Endothelial cell of umbilical vein (primary cell): ENCODE data around the gene GABBR2. TPM values are rescaled to one million over a fixed set of nuclear protein-coding genes. Genes with fewer than 3 reads are reported as not detected.

Source experiments
- BruUV-seq: library from RNA; stranded (reverse); fragments of 400-500 nt; replicated peaks from 2 replicates; lab custom pipeline; 2021; lab: Mats Ljungman, UMichigan
- CTCF ChIA-PET: fragments of 300-600, 350-600 bp; sonication (Branson Sonifier 250); formaldehyde crosslinking; loops from one replicate; lab custom pipeline; 2021; ENCODE audit warnings: antibody characterized with exemption, inconsistent platforms; lab: Charles Lee
- POLR2A ChIA-PET: fragments of 300-600, 350-600 bp; sonication (Branson Sonifier 250); formaldehyde crosslinking; loops from one replicate; lab custom pipeline; 2021; ENCODE audit warnings: antibody characterized with exemption, inconsistent platforms; lab: Charles Lee
- DNase-seq: peaks from one replicate; pipeline ENCODE4 v3.0.0-alpha.2; 2011; ENCODE audit warnings: low read depth, low spot score
- FAIRE-seq: peaks from 2 replicates; lab custom pipeline; 2011; peaks lifted over from hg19 to GRCh38; lab: Jason Lieb, UNC
- H2AFZ ChIP-seq: 2 replicates; pipeline ENCODE4 v1.6.0; 2012; ENCODE audit warnings: low read depth, low read length, control low read depth, inconsistent platforms
- H3K27ac ChIP-seq: 2 replicates; pipeline ENCODE4 v1.5.1; 2011; ENCODE audit warnings: low read depth, mild to moderate bottlenecking, control low read depth, low read length, moderate library complexity; ENCODE audit not compliant: insufficient read depth
- H3K27me3 ChIP-seq, 2 experiments: 2 replicates each; pipeline versions ENCODE4 v1.6.0 to v1.6.1; 2011; ENCODE audit warnings: low read length in 2 of 2, mixed read lengths in 1 of 2; ENCODE audit not compliant: control insufficient read depth in 2 of 2, insufficient read depth in 2 of 2
- H3K36me3 ChIP-seq, 2 experiments: 2 replicates in 1 of 2; 3 replicates in 1 of 2; pipeline ENCODE4 v1.5.1; 2011; ENCODE audit warnings: low read length in 2 of 2, mild to moderate bottlenecking in 1 of 2, moderate library complexity in 1 of 2; ENCODE audit not compliant: control insufficient read depth in 2 of 2, insufficient read depth in 2 of 2; ENCODE audit errors: extremely low read depth in 1 of 2
- H3K4me1 ChIP-seq: 3 replicates; pipeline ENCODE4 v1.5.1; 2011; ENCODE audit warnings: mild to moderate bottlenecking, low read length; ENCODE audit not compliant: control insufficient read depth, insufficient read depth; ENCODE audit errors: extremely low read depth
- H3K4me2 ChIP-seq: 2 replicates; pipeline ENCODE4 v1.6.1; 2011; ENCODE audit warnings: low read length, control low read depth, mixed read lengths; ENCODE audit not compliant: insufficient read depth
- H3K4me3 ChIP-seq, 3 experiments: fragments of 200-600 bp in 1 of 3; sonication (generic), shearing (Covaris generic) in 1 of 3; replicated peaks in 1 of 3; 2 replicates each; pipeline ENCODE4 v1.5.1; 2011 to 2016; ENCODE audit warnings: control low read depth in 3 of 3, low read length in 3 of 3, mild to moderate bottlenecking in 2 of 3, inconsistent platforms in 1 of 3, low read depth in 1 of 3, moderate library complexity in 1 of 3; ENCODE audit not compliant: insufficient read depth in 1 of 3
- H3K79me2 ChIP-seq: 2 replicates; pipeline ENCODE4 v1.6.0; 2012; ENCODE audit warnings: low read length, inconsistent platforms; ENCODE audit not compliant: control insufficient read depth, insufficient read depth
- H3K9ac ChIP-seq: replicated peaks from 2 replicates; pipeline ENCODE3; 2011; ENCODE audit warnings: low read length, control low read depth; ENCODE audit not compliant: insufficient read depth; ENCODE audit errors: extremely low read depth
- H3K9me1 ChIP-seq: replicated peaks from 3 replicates; pipeline ENCODE4 v1.6.0; 2011; ENCODE audit warnings: mild to moderate bottlenecking, low read length; ENCODE audit not compliant: control insufficient read depth, insufficient read depth; ENCODE audit errors: extremely low read depth
- H3K9me3 ChIP-seq: replicated peaks from 2 replicates; pipeline ENCODE4 v1.5.1; 2012; ENCODE audit warnings: low read length, inconsistent platforms; ENCODE audit not compliant: control insufficient read depth, insufficient read depth
- H4K20me1 ChIP-seq: replicated peaks from 2 replicates; pipeline ENCODE3; 2011; ENCODE audit warnings: mild to moderate bottlenecking, low read length; ENCODE audit not compliant: control insufficient read depth, insufficient read depth; ENCODE audit errors: extremely low read depth
- EZH2 ChIP-seq: IDR thresholded peaks from 2 replicates; pipeline ENCODE4 v1.6.1; 2012; ENCODE audit warnings: borderline replicate concordance, low read depth, mild to moderate bottlenecking, moderate library complexity, low read length, inconsistent platforms; ENCODE audit not compliant: severe bottlenecking
- FOS ChIP-seq: IDR thresholded peaks from 2 replicates; pipeline ENCODE4 v1.6.1; 2011; ENCODE audit warnings: mild to moderate bottlenecking, low read length, moderate library complexity, borderline replicate concordance; ENCODE audit not compliant: insufficient read depth
- GATA2 ChIP-seq: IDR thresholded peaks from 2 replicates; pipeline ENCODE4 v1.7.0; 2011; ENCODE audit warnings: low read depth, mild to moderate bottlenecking, moderate library complexity, mixed read lengths, low read length; ENCODE audit not compliant: insufficient read length, insufficient read depth
- JUN ChIP-seq: IDR thresholded peaks from 2 replicates; pipeline ENCODE4 v1.6.1; 2011; ENCODE audit warnings: borderline replicate concordance, low read depth; ENCODE audit not compliant: insufficient read length, insufficient read depth
- MYC ChIP-seq: IDR thresholded peaks from one replicate; pipeline ENCODE4 v1.6.1; 2011; ENCODE audit warnings: mild to moderate bottlenecking, low read depth, low read length
- POLR2A ChIP-seq: IDR thresholded peaks from 2 replicates; pipeline ENCODE4 v1.6.1; 2012; ENCODE audit warnings: low read depth, mild to moderate bottlenecking, control low read depth, low read length
- POLR2AphosphoS5 ChIP-seq: IDR thresholded peaks from 2 replicates; pipeline ENCODE4 v1.6.1; 2012; ENCODE audit warnings: low read depth, mild to moderate bottlenecking, control low read depth, low read length, moderate library complexity; ENCODE audit not compliant: insufficient read depth
- dilution Hi-C: fragments of 300-500 bp; cut with MboI; formaldehyde crosslinking; loops from one replicate; pipeline ENCODE4 v1.15.0; 2019; ENCODE audit warnings: low sequenced_read_pairs; ENCODE audit not compliant: extremely low pct_ligation_motif_present
- intact Hi-C: fragments of 100-400 bp; cut with micrococcal nuclease; formaldehyde crosslinking; loops from one replicate; pipeline ENCODE4 v1.10.0; 2022
- polyA plus RNA-seq, 4 experiments: library from polyadenylated mRNA; depleted of rRNA in 3 of 4; stranded (reverse) in 3 of 4; unstranded in 1 of 4; fragments of >200 nt; gene quantifications; 2 replicates each; pipeline versions ENCODE4 v1.2.1 to v1.2.3, GENCODE V29; 2011 to 2012; ENCODE audit warnings: missing spikeins in 1 of 4
- total RNA-seq: library from RNA; stranded (reverse); gene quantifications from 2 replicates; pipeline ENCODE4 v1.2.3, GENCODE V29; 2021
- TF ChIP-seq, protein P1 (sequence below): IDR thresholded peaks from 2 replicates; pipeline ENCODE4 v1.6.1; 2011; ENCODE audit not compliant: insufficient read depth, insufficient read length
- TF ChIP-seq, protein P2 (sequence below), 2 donors: IDR thresholded peaks; 1 replicate in 1 of 2; 2 replicates in 1 of 2; pipeline ENCODE4 v1.5.1; 2011; ENCODE audit warnings: low read length in 2 of 2, mild to moderate bottlenecking in 2 of 2, moderate library complexity in 2 of 2, control low read depth in 1 of 2, inconsistent platforms in 1 of 2, low read depth in 1 of 2; ENCODE audit not compliant: insufficient read depth in 1 of 2; ENCODE audit errors: extremely low read depth in 1 of 2

Gene GABBR2
- total and polyA plus RNA-seq, 2 donors (not counting 3 experiments of a cell fraction or from before 2014, with no cell fraction given), result 1.1 to 9.2 TPM

DNA sequence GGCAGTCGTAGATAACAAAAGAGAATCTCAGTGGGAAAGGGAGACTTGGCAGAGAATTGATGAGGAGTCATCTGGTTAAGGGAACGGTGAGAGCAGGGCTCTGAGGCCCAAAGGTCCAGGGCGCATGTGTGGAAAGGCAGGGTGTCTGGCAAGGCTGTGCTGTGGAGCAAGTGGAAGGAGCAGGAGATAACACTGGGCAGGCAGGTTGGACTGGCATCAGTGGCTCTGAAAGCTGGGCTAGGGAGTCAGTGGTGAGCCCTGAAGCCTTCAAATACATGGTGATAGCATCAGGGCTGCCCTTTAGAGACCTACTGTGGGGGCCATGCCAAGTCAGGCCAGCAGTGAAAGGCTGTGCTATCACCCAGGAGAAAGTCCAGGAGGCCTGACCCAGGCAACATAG, 131.3 kb downstream of the GABBR2 start:
- Histone ChIP-seq H3K9me1 (no peaks in the 10 kb centered on the region), H3K36me3 (no peaks in the 10 kb centered on the region), H3K4me3 (no peak overlapping the region), H3K79me2 (no peaks in the 10 kb centered on the region), H4K20me1 (no peaks in the 10 kb centered on the region), H3K27me3 (no peaks in the 10 kb centered on the region), H3K4me1 (no peaks in the 10 kb centered on the region), H3K4me2 (no peak overlapping the region), H3K9me3 (no peaks in the 10 kb centered on the region), H2AFZ (no peak overlapping the region), H3K27ac (no peak overlapping the region), H3K9ac (no peak overlapping the region)
- no TSS peak for BruUV-seq
- POLR2A ChIA-PET, result no interaction called here
- TF ChIP-seq EZH2 (no peak), JUN (no peak), POLR2A (no peak), GATA2 (no peak), MYC (no peak), FOS (no peak), POLR2AphosphoS5 (no peak)
- TF ChIP-seq, protein P1, sequence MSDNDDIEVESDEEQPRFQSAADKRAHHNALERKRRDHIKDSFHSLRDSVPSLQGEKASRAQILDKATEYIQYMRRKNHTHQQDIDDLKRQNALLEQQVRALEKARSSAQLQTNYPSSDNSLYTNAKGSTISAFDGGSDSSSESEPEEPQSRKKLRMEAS, result no peak
- TF ChIP-seq, protein P2, sequence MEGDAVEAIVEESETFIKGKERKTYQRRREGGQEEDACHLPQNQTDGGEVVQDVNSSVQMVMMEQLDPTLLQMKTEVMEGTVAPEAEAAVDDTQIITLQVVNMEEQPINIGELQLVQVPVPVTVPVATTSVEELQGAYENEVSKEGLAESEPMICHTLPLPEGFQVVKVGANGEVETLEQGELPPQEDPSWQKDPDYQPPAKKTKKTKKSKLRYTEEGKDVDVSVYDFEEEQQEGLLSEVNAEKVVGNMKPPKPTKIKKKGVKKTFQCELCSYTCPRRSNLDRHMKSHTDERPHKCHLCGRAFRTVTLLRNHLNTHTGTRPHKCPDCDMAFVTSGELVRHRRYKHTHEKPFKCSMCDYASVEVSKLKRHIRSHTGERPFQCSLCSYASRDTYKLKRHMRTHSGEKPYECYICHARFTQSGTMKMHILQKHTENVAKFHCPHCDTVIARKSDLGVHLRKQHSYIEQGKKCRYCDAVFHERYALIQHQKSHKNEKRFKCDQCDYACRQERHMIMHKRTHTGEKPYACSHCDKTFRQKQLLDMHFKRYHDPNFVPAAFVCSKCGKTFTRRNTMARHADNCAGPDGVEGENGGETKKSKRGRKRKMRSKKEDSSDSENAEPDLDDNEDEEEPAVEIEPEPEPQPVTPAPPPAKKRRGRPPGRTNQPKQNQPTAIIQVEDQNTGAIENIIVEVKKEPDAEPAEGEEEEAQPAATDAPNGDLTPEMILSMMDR (IDR thresholded peaks at IDR 0.05; ENCODE audit: extremely low read depth in 1 of 2, insufficient read depth in 1 of 2, low read depth in 1 of 2, low read length in 2 of 2), result no peak
- intact Hi-C loops, result no loop called here
- CTCF ChIA-PET, result no interaction called here
- DNase-seq (no peak), FAIRE-seq (no peak)
- dilution Hi-C loops, result no loop called here
